Midbrain (tissue), 1 donor: ENCODE measurements around the gene ZBTB21.
A peak's percentile ranks its signal among the peaks of the same experiment; 100 is the strongest.

ENCODE experiments used
- DNase-seq: peaks from one replicate; lab custom pipeline; 2025; lab: John Stamatoyannopoulos, UW

ZBTB21 gene

GRCh38 chr21:42039911-42040351 is 29.8 kb upstream of the ZBTB21 start:
- DNase-seq = no peak

GRCh38 chr21:42039470-42039901 is 29.3 kb upstream of the ZBTB21 start:
- DNase-seq = no peak

GRCh38 chr21:42038826-42039425 is 28.8 kb upstream of the ZBTB21 start:
- DNase-seq = no peak

GRCh38 chr21:42038393-42038792 is 28.2 kb upstream of the ZBTB21 start:
- DNase-seq = no peak

- no peak for DNase-seq
Measured at GRCh38 chr21:42037943-42038342, 27.8 kb upstream of the ZBTB21 start.

GRCh38 chr21:42037516-42037915 is 27.4 kb upstream of the ZBTB21 start:
- no peak for DNase-seq

- DNase-seq = no peak
Measured at GRCh38 chr21:42036313-42036712, 26.2 kb upstream of the ZBTB21 start.

- DNase-seq = no peak
Measured at GRCh38 chr21:42032968-42033367, 22.8 kb upstream of the ZBTB21 start.

GRCh38 chr21:42032266-42032665 is 22.1 kb upstream of the ZBTB21 start:
- DNase-seq = no peak

GRCh38 chr21:42031816-42032215 is 21.7 kb upstream of the ZBTB21 start:
- DNase-seq = no peak

GRCh38 chr21:42031241-42031640 is 21.1 kb upstream of the ZBTB21 start:
- no peak for DNase-seq

GRCh38 chr21:42030311-42030710 is 20.2 kb upstream of the ZBTB21 start:
- DNase-seq = no peak

- DNase-seq = no peak
Measured at GRCh38 chr21:42028766-42029425, 18.7 kb upstream of the ZBTB21 start.

GRCh38 chr21:42027822-42028765 is 17.9 kb upstream of the ZBTB21 start:
- DNase-seq = no peak

GRCh38 chr21:42027085-42027821 is 17.1 kb upstream of the ZBTB21 start:
- no peak for DNase-seq

- no peak for DNase-seq
Measured at GRCh38 chr21:42026082-42026435, 15.9 kb upstream of the ZBTB21 start.

- DNase-seq = no peak
Measured at GRCh38 chr21:42025376-42026081, 15.4 kb upstream of the ZBTB21 start.

GRCh38 chr21:42022906-42023305 is 12.7 kb upstream of the ZBTB21 start:
- no peak for DNase-seq

GRCh38 chr21:42022091-42022430 is 11.9 kb upstream of the ZBTB21 start:
- DNase-seq = no peak

- DNase-seq = peak; percentile 18
Measured at GRCh38 chr21:42021371-42022090, 11.4 kb upstream of the ZBTB21 start.

GRCh38 chr21:42019706-42020105 is 9.5 kb upstream of the ZBTB21 start:
- DNase-seq = no peak
